Measurements from ENCODE around the gene SLMAP.
A peak's percentile ranks its signal among the peaks of the same experiment; 100 is the strongest.

The SLMAP gene, protein sequence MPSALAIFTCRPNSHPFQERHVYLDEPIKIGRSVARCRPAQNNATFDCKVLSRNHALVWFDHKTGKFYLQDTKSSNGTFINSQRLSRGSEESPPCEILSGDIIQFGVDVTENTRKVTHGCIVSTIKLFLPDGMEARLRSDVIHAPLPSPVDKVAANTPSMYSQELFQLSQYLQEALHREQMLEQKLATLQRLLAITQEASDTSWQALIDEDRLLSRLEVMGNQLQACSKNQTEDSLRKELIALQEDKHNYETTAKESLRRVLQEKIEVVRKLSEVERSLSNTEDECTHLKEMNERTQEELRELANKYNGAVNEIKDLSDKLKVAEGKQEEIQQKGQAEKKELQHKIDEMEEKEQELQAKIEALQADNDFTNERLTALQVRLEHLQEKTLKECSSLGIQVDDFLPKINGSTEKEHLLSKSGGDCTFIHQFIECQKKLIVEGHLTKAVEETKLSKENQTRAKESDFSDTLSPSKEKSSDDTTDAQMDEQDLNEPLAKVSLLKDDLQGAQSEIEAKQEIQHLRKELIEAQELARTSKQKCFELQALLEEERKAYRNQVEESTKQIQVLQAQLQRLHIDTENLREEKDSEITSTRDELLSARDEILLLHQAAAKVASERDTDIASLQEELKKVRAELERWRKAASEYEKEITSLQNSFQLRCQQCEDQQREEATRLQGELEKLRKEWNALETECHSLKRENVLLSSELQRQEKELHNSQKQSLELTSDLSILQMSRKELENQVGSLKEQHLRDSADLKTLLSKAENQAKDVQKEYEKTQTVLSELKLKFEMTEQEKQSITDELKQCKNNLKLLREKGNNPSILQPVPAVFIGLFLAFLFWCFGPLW

DNA sequence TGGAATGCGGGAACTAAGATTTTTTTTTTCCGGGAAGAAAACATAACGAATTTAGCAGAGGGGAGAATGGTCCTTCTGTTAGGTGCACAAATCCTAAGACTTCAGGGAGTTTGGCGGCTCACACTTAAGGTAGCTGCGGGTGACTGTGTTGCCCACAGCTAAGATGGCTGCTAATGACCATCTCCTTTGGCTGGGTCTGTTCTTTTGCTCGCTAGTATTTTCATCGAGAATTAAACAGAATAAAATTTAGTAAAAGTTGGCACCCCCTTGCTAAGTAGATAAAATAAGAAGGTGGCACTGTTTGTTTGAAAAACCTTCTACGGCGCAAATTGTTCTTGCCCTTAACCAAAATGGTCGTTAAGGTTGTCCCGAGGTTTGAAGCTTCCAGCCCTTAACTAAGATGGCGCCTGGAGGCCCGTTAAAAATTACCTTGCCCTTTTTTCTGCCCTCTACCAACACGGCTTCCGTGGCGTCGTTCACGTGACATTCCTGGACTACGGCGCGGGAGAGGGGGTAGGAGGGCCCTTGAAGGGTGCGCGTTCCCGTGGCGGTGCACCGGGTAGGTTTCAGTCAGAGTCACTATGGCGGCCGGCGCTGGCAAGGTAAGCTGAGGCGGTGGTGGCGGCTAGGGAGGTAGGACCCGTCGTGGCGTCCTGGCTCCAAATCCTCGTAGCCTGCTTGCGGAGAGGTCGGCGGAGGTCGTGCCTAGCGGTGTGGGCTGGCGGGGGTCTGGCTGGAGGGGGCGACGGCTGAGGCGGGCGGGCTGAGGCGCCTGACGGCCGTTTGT lies at the start of gene SLMAP:
SLMAP (plus strand) TSS at position 569 of the 787 bp plus-strand sequence. CDS start 1,343 bp downstream, outside the sequence.
- DNase-seq: peak; percentile 77

DNA sequence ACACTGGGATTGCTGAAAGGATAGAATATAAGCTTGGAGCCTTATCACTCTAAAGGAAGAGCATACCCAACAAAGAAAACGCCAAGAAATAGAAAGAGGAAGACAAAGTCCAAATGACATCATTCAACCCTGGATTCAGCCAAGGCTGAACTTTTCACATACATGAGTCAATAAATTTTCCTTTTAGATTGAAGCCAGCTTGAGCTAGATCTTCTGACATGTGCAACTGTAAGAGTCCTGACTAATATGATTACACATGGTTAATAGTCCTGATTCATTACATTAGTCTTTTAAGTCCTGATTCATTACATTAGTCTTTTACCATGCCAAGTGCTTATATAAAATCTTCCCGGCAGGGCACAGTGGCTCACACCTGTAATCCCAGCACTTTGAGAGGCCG lies 49.6 kb upstream of the SLMAP start:
- DNase-seq: no peak

DNA sequence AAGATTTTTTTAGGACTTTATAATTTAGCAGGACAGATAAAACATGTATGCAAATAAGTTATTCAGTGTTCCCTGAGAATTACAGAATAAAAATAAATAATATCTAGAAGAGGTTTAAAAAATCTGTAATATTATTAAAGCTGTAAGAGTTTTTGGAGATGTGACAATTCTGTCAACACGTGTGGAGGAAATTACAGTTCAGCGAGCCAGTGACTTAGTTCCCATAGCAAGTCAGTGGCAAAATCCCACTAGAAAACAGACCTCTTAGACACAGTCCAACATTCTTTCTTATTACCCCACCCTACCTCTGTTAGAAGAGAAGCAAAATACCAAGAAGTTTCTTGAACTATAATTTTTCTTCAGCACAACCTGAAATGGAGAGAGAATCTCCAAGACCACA lies 47.1 kb upstream of the SLMAP start:
- no peak for DNase-seq

DNA sequence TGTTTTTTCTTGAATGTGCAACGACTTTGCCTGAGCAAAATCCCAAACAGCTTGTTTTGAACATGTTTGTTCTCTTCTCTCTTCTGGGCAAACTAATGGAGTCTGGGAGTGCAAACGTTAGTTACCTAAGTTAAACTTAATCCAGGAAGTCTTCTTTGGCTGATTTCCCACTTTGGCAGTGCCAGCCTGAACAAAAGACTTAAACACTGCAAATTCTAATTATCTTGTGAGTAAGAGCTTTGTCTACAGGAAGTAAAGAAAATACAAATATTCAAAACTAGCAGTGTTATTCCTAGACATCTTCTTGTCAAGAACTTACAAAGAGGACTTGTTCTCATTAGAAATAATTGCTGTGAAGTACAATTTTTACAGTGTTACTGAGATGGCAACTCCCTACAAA lies 46.5 kb upstream of the SLMAP start:
- DNase-seq: no peak

DNA sequence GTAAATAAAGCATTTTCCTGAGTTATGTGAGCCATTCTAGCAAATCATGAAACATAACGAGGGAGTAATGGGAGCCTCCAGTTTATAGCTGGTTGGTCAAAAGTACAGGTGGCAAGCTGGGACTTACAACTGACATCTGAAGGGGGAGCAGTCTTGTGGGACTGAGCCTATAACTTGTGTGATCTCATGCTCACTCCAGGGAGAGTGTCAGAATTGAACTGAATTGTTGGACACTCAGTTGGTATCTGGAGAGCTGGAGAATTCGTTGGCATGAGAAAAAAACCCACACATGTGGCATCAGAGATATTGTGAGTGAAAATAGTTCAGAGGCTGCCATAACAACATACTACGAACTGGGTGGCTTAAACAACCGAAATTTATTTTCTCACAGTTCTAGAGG lies 40.4 kb upstream of the SLMAP start:
- DNase-seq: no peak

DNA sequence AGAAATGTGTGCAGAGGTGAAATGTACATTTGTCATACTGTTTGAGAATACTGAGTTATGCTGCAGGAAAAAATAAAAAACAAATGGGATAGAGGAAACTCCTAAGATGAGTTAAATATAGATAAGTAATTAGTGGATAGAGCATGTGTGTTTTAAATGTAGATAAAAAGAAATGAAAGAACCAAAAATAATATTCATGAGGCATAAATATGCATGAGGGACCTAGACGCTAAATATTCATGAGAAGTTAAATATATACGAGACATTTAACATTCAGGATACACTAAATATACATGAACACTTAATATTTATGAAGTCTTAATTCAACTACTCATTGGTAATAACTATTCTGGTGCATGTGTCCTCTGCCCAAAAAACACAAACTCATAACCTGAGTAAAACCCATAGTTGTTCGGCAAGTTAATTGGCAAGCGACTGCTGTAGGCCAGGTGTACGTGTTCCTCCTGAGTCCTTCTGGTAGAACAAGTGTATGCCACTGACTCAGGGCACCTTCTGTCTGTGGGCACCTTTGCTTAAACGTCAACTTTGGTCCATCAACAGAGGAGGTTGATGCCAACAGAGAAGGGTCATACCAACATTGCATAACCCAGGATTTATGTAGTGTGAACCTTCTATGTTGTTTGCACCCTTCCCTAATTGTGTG lies 38.8 kb upstream of the SLMAP start:
- DNase-seq: no peak

DNA sequence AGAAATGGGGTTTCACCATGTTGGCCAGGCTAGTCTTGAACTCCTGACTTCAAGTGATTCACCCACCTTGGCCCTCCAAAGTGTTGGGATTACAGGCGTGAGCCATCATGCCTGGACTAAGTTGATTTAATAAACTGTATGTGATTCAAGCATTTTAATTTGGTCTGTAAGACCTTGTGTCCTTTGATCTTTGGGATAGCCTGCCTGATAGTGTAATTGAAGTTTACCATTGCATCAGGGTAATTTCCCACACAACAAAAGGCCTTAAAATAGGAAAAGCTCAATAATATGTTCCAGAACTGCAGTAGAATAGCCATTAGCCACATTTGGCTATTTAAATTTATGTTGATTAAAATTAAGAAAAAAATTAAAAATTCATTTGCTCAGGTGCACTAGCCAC lies 38.0 kb upstream of the SLMAP start:
- no peak for DNase-seq

DNA sequence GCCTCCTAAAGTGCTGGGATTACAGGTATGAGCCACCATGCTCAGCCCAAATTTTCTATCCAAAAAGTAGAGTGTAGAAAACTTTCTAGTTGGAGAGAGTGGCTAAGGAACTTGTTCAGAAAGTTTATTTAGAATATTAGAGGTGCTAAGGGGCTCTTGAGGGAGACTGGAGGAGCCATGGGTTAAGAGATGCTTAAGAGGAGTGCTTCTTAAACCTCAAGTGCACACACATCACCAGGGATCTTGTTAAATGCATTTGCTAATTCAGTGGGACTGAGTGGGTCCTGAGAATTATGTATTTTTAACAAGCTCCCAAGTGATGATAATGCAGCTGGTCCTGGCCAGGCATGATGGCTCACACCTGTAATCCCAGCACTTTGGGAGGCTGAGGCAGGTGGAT lies 29.7 kb upstream of the SLMAP start:
- no peak for DNase-seq

DNA sequence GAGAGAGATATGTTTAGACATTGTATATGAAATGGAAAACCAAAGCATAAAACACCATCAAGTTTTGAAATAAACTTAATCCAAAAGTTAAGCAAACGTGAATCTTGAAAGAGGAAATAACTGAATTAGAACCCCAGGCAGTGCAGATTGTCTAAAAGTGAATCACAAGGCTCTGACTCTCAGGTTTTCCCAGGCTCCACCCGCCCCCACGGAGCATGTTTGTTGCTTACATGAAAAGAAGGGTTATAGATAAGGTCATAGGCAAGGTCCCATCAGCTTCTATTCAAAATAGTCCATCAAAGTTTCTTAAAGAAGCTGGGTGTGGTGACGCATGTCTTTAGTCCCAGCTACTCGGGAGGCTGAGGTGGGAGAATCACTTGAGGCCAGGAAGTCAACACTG lies 29.0 kb upstream of the SLMAP start:
- no peak for DNase-seq

DNA sequence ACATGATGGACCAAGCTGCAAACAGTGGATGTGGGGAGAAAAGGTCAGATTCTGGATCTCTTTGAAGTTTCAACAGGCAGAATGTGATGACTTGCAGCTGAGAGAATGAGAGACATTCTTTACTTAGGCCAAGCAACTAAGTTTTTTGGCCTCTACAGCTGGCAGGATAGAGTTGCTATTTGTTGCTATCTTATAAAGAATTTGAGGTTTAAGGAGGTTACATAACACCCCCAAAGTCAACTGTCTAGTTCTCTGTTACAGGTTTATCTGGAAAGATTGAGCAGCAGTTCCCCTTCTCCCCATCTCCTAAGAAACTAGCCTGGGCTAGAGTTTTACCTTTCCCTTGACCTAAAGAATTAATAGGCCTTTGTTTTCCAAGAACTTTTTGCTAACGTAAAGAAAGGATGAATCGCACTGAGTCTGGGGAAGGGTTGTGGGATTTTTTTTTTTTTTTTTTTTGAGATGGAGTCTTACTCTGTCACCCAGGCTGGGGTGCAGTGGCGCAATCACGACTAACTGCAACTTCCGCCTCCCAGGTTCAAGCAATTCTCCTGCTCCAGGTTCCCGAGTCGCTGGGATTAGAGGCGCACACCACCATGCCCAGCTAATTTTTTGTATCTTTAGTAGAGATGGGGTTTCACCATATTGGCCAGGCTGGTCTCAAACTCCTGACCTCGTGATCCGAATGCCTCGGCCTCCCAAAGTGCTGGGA lies 26.6 kb upstream of the SLMAP start:
- no peak for DNase-seq

DNA sequence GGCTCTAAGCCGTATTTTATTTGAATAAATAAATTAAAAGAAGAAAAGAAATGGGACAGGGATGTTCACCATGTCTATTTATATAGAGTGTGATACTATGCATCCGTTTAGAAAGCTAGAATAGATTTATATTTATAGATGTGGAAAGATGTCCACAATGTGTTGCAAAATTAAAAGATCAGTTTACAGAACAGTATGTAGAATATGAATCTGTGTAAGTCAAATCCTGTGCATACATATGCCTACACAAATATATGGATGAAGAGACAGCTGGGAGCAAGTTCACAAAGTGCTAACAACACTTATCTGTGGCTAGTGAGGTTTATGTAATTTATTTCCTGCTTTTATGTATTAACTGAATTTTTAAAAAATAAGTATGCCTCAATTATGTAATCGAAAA lies 25.4 kb upstream of the SLMAP start:
- DNase-seq: no peak

DNA sequence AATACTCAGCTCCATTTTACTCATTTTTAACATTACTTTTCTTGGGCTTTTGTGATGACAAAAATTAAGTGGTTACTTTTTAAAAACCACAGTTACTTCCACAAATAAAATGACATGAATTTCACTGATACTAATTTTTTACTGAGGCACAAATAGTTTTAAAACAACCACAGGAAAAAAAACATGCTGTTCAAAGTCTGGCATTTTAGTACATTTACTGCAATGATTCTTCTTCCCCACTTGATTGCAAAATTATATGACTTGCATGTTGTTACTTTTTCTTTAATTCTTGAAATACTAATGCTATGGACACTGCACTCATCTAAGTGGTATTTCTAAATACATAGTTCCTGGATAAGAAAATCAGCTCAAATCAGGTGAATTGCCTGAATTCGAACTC lies 24.8 kb upstream of the SLMAP start:
- no peak for DNase-seq

DNA sequence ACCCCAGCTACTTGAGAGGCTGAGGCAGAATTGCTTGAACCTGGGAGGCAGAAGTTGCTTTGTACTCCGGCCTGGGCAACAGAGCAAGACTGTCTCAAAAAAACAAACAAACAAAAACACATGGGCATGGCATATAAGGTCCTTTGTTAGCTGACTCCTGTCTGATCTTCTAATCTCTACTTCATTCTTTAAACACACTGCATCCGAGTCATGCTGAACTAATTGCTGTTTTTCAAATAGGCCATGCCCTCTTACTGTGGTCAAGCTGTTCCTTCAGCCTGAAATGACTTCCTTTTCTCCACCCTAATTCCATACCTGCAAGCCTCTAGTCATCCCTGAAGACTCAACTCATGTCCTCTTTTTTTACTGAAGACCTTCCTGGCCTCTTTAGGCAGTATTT lies 22.3 kb upstream of the SLMAP start:
- no peak for DNase-seq

DNA sequence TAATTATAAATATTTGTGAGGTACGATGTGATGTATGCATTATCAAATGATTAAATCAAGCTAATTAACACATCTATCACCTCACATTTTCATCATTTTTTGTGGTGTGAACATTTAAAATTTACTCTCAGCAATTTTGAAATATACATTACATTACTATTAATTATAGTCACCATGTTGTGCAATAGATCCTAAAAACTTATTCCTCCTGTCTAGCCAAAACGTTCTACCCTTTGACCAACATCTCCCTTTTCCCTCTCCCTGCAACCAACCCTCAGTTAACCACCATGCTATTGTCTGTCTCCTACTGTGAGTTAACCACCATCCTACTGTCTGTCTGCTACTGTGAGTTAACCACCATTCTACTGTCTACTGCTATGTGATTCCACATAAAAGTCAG lies 20.7 kb upstream of the SLMAP start:
- DNase-seq: no peak

DNA sequence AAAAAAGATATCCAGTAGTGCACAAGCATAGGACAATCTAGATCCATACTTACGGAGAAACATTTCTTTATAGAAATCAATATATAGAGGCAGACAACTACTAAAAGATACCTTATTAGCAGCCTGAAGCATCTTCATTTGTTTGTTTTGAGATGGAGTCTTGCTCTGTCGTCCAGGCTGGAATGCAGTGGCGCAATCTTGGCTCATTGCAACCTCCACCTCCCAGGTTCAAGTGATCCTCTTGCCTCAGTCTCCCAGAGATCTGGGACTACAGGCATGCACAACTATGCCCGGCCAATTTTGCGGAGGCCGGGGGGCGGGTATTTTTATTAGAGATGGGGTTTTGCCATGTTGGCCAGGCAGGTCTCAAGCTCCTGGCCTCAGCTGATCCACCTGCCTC lies 18.3 kb upstream of the SLMAP start:
- DNase-seq: no peak

DNA sequence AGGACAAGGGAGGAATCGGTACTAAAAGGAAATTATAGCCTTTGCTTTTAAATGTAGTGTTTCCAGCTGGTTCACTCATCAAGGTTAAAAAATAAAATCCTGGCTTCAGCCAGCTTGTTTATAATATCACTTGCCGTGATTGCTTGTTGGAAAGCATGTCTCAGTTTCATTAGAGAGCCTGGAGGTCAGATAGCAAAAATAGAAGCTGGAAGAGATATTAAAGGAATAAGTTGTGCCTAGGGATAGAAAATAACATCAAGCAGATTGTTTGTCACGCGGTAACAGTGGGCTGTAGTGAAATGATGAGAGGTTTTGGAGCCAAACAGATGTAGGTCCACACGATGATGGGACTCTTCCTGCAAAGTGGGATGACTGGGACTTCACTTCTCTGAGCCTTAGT lies 17.7 kb upstream of the SLMAP start:
- no peak for DNase-seq

DNA sequence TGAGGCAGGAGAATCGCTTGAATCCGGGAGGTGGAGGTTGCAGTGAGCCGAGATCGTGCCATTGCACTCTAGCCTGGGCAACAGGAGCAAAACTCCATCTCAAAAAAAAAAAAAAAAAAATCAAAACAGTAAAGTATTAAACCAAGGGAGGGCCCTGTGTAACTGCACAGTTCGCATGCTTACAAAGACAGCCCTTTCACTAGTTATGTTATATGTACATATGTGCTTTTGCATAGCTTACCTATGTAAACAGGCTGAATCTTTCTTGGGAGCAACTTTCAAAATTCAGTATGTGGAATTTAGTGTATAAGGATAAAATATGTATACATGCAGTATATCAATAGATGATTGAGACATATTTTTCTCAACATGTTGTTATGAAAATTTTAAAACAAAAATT lies 16.1 kb upstream of the SLMAP start:
- no peak for DNase-seq

DNA sequence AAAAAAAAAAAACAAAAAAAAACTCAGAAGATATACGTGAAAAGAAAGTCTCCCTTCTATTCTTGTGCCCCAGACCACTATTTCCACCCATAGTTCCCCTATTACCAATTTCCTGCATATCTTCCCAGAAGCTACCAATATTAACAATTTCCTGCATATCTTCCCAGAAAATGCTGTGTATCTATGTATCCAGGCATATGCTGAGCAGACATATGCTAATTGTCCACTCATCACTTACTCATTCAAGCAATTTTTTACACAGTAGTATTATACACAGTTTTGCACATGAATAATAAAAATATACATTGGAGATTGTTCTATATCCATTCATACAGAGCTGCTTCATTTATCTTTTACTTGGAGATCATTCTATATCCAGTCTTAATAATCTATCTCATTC lies 12.6 kb upstream of the SLMAP start:
- DNase-seq: no peak

DNA sequence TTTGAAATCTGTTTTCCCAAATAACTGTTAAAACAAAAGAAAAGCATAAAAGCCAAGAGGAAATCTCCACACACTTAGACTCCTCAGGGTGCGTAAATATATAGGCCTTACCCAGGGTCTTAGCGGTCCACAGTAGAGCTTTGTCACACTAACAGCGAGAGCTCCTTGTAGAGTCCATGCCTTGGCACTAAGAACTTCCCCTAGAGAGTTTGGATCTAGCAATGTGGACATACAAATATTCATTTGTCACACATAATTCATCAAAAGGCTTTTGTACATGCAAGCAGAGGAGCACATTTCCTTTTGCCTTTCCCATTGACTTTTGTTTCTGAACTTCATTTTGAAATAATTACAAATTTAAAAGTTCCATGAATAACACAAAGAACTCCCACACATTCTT lies 11.0 kb upstream of the SLMAP start:
- DNase-seq: no peak

DNA sequence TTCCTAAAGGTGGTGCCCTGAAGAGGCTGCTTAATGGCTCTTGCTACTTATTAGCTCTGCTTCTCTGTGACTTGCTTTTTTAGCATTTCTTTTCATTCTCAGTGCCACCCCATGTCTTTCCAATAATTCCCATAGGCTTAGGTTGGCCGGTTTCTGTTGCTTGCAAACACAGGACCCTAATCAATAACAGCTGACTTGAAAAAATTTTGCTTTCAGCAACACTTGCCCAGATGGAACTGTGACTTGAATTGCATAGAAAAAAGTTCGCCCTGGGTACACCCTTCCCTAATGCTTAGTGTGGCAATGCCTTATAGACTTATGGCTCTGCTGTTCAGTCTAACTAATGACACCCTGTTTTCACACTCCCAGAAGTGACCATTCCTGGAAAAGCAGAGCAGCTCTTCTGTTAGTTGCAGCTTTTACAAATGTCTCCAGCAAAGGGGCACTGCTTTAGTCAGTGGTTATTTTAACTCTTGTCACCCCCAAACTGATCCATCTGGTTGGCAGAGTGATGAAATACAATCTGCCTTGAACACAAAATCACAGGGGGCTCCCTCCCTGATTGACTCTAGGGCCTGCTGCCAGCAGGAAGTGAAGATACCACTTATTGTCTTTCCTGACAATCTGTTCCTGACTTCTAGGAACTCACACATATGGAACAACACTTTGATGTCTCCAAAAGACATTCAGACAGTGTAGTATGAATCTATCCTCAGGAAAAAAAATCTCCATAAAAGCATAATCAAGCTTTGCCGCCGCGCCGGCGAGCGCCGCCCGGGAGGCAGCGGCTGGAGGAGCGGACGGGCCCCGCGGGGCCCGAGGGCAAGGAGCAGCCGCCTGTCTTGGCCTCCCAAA lies 9.7 kb upstream of the SLMAP start:
- DNase-seq: no peak

DNA sequence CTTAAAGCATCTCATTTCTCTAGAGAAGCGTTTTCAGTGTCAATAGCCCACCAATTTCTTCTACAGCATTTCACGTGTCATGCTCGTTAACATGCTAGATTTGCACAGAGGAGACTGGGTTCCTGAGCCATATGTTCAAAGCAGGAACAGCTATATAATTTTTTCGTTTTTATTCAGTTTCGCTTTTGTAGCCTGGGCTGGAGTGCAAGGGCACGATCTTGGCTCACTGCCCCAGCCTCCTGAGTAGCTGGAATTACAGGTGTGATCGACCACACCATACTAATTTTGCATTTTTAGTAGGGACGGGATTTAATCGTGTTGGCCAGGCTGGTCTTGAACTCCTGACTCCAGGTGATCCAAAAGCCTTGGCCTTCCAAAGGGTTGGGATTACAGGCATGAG lies 6.6 kb upstream of the SLMAP start:
- DNase-seq: no peak

Data from GOT3 (cell line).